Karpas-422 (cell line): Measurements from ENCODE around the gene HEMK1. TPM values are rescaled to one million over a fixed set of nuclear protein-coding genes. Genes with fewer than 3 reads are reported as not detected.

Source experiments
- DNase-seq: peaks from one replicate; pipeline ENCODE4 v3.0.0-alpha.2; 2015
- H2AFZ ChIP-seq: fragments of 200-600 bp; sonication (generic); 2 replicates; pipeline ENCODE4 v1.6.1; 2014; ENCODE audit warnings: antibody characterized with exemption, low read length, mixed read lengths
- H3K27ac ChIP-seq: fragments of 200-600 bp; sonication (generic); 2 replicates; pipeline ENCODE4 v1.5.1; 2014; ENCODE audit warnings: mild to moderate bottlenecking, low read length, moderate library complexity
- H3K27me3 ChIP-seq: fragments of 200-600 bp; sonication (generic); 2 replicates; pipeline ENCODE4 v1.6.1; 2014; ENCODE audit warnings: low read length, mixed read lengths
- H3K36me3 ChIP-seq: fragments of 200-600 bp; sonication (generic); 2 replicates; pipeline ENCODE4 v1.6.1; 2014; ENCODE audit warnings: low read length, mixed read lengths; ENCODE audit not compliant: insufficient read depth
- H3K4me1 ChIP-seq: fragments of 200-600 bp; sonication (generic); 2 replicates; pipeline ENCODE4 v1.6.1; 2014; ENCODE audit warnings: mild to moderate bottlenecking, low read length, mixed read lengths
- H3K4me2 ChIP-seq: fragments of 200-600 bp; sonication (generic); 2 replicates; pipeline ENCODE4 v1.6.1; 2014; ENCODE audit warnings: low read length, low read depth, mild to moderate bottlenecking; ENCODE audit not compliant: poor library complexity, severe bottlenecking
- H3K4me3 ChIP-seq: fragments of 200-600 bp; sonication (generic); 2 replicates; pipeline ENCODE4 v1.5.1; 2014; ENCODE audit warnings: mild to moderate bottlenecking, antibody characterized with exemption, low read length, mixed read lengths
- H3K79me2 ChIP-seq: fragments of 200-600 bp; sonication (generic); 2 replicates; pipeline ENCODE4 v1.6.1; 2014; ENCODE audit warnings: mild to moderate bottlenecking, low read length, mixed read lengths
- H3K9ac ChIP-seq: fragments of 200-600 bp; sonication (generic); 2 replicates; pipeline ENCODE4 v1.6.0; 2014; ENCODE audit warnings: low read length
- H3K9me2 ChIP-seq: fragments of 200-600 bp; sonication (generic), shearing (Covaris generic); replicated peaks from 2 replicates; pipeline ENCODE4 v1.6.0; 2014; ENCODE audit warnings: mild to moderate bottlenecking, low read length, moderate library complexity; ENCODE audit not compliant: insufficient read depth
- H3K9me3 ChIP-seq: fragments of 300-700, 200-600 bp; sonication (generic); 2 replicates; pipeline ENCODE4 v1.6.1; 2014; ENCODE audit warnings: low read length, mixed read lengths
- H4K20me1 ChIP-seq: fragments of 200-600 bp; sonication (generic); 2 replicates; pipeline ENCODE4 v1.6.1; 2014; ENCODE audit warnings: mild to moderate bottlenecking, antibody characterized with exemption, low read length, low read depth; ENCODE audit not compliant: insufficient read depth
- total RNA-seq: library from RNA; depleted of rRNA; stranded (reverse); fragments of >200 nt; shearing (Covaris generic); gene quantifications from 2 replicates; pipeline ENCODE4 v1.2.3, GENCODE V29; 2014; ENCODE audit warnings: low replicate concordance

HEMK1 gene
- total RNA-seq, 1 experiment from 2014 or later: 10.9 TPM

GRCh38 chr3:50632450-50632849, 63.1 kb downstream of the HEMK1 start:
- no peaks in the 10 kb centered on the region for H3K27me3 ChIP-seq
- no peak overlapping the region for H3K4me3 ChIP-seq
- no peaks in the 10 kb centered on the region for H3K9me2 ChIP-seq
- peaks cover 14% of the 10 kb centered on the region; the same call in 1 of the 2 replicates for H4K20me1 ChIP-seq
- H3K36me3 ChIP-seq: no peaks in the 10 kb centered on the region
- H3K79me2 ChIP-seq: no peaks in the 10 kb centered on the region
- no peak for DNase-seq
- no peaks in the 10 kb centered on the region for H3K4me1 ChIP-seq
- H3K9me3 ChIP-seq: no peaks in the 10 kb centered on the region
- no peak overlapping the region for H3K4me2 ChIP-seq
- no peak overlapping the region for H3K9ac ChIP-seq
- no peak overlapping the region for H3K27ac ChIP-seq
- no peak overlapping the region for H2AFZ ChIP-seq

- peaks cover 14% of the 10 kb centered on the region; the same call in 1 of the 2 replicates for H4K20me1 ChIP-seq
- H3K4me3 ChIP-seq: no peak overlapping the region
- no peak overlapping the region for H2AFZ ChIP-seq
- DNase-seq: no peak
- H3K9ac ChIP-seq: no peak overlapping the region
- no peak overlapping the region for H3K4me2 ChIP-seq
- no peaks in the 10 kb centered on the region for H3K79me2 ChIP-seq
- H3K27me3 ChIP-seq: no peaks in the 10 kb centered on the region
- H3K9me2 ChIP-seq: no peaks in the 10 kb centered on the region
- H3K27ac ChIP-seq: no peak overlapping the region
- H3K4me1 ChIP-seq: no peaks in the 10 kb centered on the region
- H3K9me3 ChIP-seq: no peaks in the 10 kb centered on the region
- no peaks in the 10 kb centered on the region for H3K36me3 ChIP-seq
Measured at GRCh38 chr3:50633230-50633790, 64.0 kb downstream of the HEMK1 start.

GRCh38 chr3:50635066-50635465, 65.7 kb downstream of the HEMK1 start:
- DNase-seq: no peak
- H3K4me3 ChIP-seq: no peak overlapping the region
- H3K4me2 ChIP-seq: no peak overlapping the region
- H3K27me3 ChIP-seq: no peaks in the 10 kb centered on the region
- H3K9me2 ChIP-seq: no peaks in the 10 kb centered on the region
- no peaks in the 10 kb centered on the region for H3K9me3 ChIP-seq
- H3K27ac ChIP-seq: no peak overlapping the region
- no peaks in the 10 kb centered on the region for H3K4me1 ChIP-seq
- H3K9ac ChIP-seq: no peak overlapping the region
- peaks cover 21% of the 10 kb centered on the region; the same call in 1 of the 2 replicates for H4K20me1 ChIP-seq
- no peaks in the 10 kb centered on the region for H3K36me3 ChIP-seq
- H2AFZ ChIP-seq: no peak overlapping the region
- no peaks in the 10 kb centered on the region for H3K79me2 ChIP-seq

- Histone ChIP-seq H3K4me3 (no peak overlapping the region), H3K4me1 (no peaks in the 10 kb centered on the region), H3K27ac (no peak overlapping the region), H3K9me3 (no peaks in the 10 kb centered on the region), H3K4me2 (no peak overlapping the region), H3K36me3 (no peaks in the 10 kb centered on the region), H3K79me2 (no peaks in the 10 kb centered on the region), H3K9me2 (no peaks in the 10 kb centered on the region), H2AFZ (no peak overlapping the region), H4K20me1 (peaks cover 23% of the 10 kb centered on the region; the same call in 1 of the 2 replicates), H3K27me3 (no peaks in the 10 kb centered on the region), H3K9ac (no peak overlapping the region)
- no peak for DNase-seq
Measured at GRCh38 chr3:50637011-50637410, 67.7 kb downstream of the HEMK1 start.

GRCh38 chr3:50637945-50638344, 68.6 kb downstream of the HEMK1 start:
- no peak overlapping the region for H3K27ac ChIP-seq
- no peak overlapping the region for H3K9ac ChIP-seq
- no peaks in the 10 kb centered on the region for H3K4me1 ChIP-seq
- no peak overlapping the region for H3K4me2 ChIP-seq
- H3K27me3 ChIP-seq: no peaks in the 10 kb centered on the region
- no peak for DNase-seq
- no peaks in the 10 kb centered on the region for H3K79me2 ChIP-seq
- peaks cover 15% of the 10 kb centered on the region; the same call in 1 of the 2 replicates for H4K20me1 ChIP-seq
- no peak overlapping the region for H3K4me3 ChIP-seq
- no peaks in the 10 kb centered on the region for H3K36me3 ChIP-seq
- no peaks in the 10 kb centered on the region for H3K9me2 ChIP-seq
- H2AFZ ChIP-seq: no peak overlapping the region
- no peaks in the 10 kb centered on the region for H3K9me3 ChIP-seq

GRCh38 chr3:50639055-50639494, 69.8 kb downstream of the HEMK1 start:
- H3K27me3 ChIP-seq: no peaks in the 10 kb centered on the region
- H3K79me2 ChIP-seq: no peaks in the 10 kb centered on the region
- H2AFZ ChIP-seq: no peak overlapping the region
- no peak overlapping the region for H3K4me3 ChIP-seq
- H3K9ac ChIP-seq: no peak overlapping the region
- no peak overlapping the region for H3K4me2 ChIP-seq
- no peak overlapping the region for H3K27ac ChIP-seq
- no peaks in the 10 kb centered on the region for H3K4me1 ChIP-seq
- H3K9me3 ChIP-seq: no peaks in the 10 kb centered on the region
- DNase-seq: no peak
- no peaks in the 10 kb centered on the region for H3K9me2 ChIP-seq
- H3K36me3 ChIP-seq: no peaks in the 10 kb centered on the region
- peaks cover 10% of the 10 kb centered on the region; the same call in 1 of the 2 replicates for H4K20me1 ChIP-seq

GRCh38 chr3:50642382-50642781, 73.1 kb downstream of the HEMK1 start:
- Histone ChIP-seq H3K36me3 (no peaks in the 10 kb centered on the region), H3K79me2 (no peaks in the 10 kb centered on the region)
- DNase-seq: no peak

GRCh38 chr3:50644561-50644960, 75.2 kb downstream of the HEMK1 start:
- H3K27ac ChIP-seq: no peak overlapping the region
- no peaks in the 10 kb centered on the region for H3K36me3 ChIP-seq
- H3K9me2 ChIP-seq: no peaks in the 10 kb centered on the region

More at GRCh38 chr3:50642382-50642781, 73.1 kb downstream of the HEMK1 start:
- Histone ChIP-seq H3K27me3 (no peaks in the 10 kb centered on the region), H3K9me3 (no peaks in the 10 kb centered on the region), H4K20me1 (peaks cover 10% of the 10 kb centered on the region; the same call in 1 of the 2 replicates), H3K4me2 (no peak overlapping the region), H3K27ac (no peak overlapping the region), H3K4me1 (no peaks in the 10 kb centered on the region), H2AFZ (no peak overlapping the region), H3K4me3 (no peak overlapping the region), H3K9me2 (no peaks in the 10 kb centered on the region), H3K9ac (no peak overlapping the region)

More at GRCh38 chr3:50644561-50644960, 75.2 kb downstream of the HEMK1 start:
- Histone ChIP-seq H3K9ac (no peak overlapping the region), H3K9me3 (no peaks in the 10 kb centered on the region), H3K4me3 (no peak overlapping the region), H2AFZ (no peak overlapping the region), H3K4me2 (no peak overlapping the region), H3K27me3 (no peaks in the 10 kb centered on the region), H4K20me1 (peaks cover 8% of the 10 kb centered on the region; the same call in 1 of the 2 replicates), H3K4me1 (no peaks in the 10 kb centered on the region), H3K79me2 (no peaks in the 10 kb centered on the region)
- DNase-seq: no peak
